ENCODE data around the gene MRPL10.

The MRPL10 gene

DNA sequence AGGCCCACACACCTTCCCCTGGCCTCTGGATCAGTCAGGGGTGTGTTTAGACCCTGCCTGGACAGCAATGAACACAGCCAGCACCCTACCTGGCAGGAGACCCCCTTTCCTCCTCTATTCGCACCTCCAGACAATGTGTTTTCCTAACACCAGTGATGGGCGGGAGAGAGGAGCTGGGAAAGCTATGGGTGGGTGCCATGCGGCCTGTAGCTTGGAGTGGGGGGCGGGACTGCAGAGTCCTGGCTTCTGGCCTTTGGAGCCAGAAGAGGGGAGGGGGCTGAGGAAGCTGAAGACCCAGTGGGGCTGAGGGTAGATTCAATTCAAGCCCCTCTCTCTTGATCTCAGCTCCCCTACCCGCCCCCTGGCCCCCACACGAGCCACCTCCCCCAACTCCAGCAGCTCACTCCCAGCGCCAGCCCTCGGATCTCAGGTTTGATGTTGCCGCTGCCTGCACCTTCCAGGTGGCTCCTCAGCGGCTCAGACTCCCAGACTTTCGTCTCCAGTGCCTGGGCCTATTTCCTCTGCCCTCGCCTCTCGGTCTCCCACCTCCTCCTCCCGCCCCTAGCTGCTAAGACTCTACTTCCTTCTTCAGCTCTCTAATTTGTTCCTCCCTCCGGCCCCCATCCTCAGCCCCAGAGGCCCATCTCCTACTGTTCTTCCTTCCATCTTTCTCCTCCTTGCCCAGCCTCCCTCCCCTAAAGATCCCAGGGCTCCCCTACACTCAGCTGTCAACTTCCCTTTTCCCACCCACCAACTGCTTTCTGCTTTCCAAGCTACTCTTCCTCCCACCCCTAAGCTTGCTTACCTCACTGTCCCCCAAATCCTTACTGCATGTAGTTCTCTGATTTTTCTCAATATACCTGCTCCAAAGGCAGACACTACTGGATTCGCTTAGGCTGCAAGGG is 26.5 kb upstream of the MRPL10 start:
- no peak for DNase-seq

DNA sequence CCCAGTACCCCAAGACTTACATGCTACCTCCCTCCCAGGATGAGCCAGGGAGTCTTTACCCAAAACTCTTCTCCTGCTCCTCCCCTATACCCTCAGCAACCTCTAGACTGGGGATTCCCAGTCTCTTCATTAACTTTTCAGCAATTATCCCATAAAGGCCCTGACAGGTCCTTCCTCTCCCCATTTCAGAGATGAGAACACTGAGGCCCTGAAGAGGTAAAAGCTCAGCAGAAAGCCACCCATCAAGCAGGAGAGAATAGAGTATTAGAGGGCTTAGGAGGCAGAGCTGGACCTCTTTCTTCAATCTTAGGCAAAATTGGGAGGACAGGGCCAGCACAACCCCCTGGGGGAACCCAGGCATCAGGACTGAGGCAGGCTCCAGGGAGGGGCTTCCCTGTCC is 25.5 kb upstream of the MRPL10 start:
- DNase-seq: no peak

GRCh38 chr17:47855737-47856136 is 24.4 kb upstream of the MRPL10 start:
- DNase-seq: no peak

GRCh38 chr17:47853616-47854015 is 22.3 kb upstream of the MRPL10 start:
- DNase-seq: no peak

GRCh38 chr17:47852113-47852949 is 21.0 kb upstream of the MRPL10 start:
- DNase-seq: no peak

- no peak for DNase-seq
Measured at GRCh38 chr17:47851764-47852112, 20.4 kb upstream of the MRPL10 start.

GRCh38 chr17:47850692-47851573 is 19.6 kb upstream of the MRPL10 start, which contains the start of gene SP6:
Gene SP6, minus strand, starts transcription at chr17:47851163. Its CDS starts 2,734 bp downstream, at chr17:47848429.
- DNase-seq: no peak

DNA sequence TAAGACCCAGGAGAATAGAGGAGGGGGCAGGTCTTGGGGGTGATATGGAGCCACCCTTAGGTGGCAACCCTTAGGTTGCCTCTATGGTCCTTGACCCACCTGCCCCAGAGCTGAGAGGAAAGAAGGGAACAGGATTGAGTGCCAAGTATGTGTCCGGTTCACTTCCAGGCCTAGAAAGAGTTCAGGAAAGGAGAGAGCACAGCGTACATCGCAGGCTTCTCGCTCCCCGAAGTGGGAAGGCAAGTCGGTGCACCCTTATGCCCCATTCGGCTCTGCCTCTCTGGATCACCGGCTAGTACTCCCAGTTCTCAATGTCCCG is 19.0 kb upstream of the MRPL10 start:
- no peak for DNase-seq

GRCh38 chr17:47848198-47848513 is 16.8 kb upstream of the MRPL10 start:
- DNase-seq: no peak

DNA sequence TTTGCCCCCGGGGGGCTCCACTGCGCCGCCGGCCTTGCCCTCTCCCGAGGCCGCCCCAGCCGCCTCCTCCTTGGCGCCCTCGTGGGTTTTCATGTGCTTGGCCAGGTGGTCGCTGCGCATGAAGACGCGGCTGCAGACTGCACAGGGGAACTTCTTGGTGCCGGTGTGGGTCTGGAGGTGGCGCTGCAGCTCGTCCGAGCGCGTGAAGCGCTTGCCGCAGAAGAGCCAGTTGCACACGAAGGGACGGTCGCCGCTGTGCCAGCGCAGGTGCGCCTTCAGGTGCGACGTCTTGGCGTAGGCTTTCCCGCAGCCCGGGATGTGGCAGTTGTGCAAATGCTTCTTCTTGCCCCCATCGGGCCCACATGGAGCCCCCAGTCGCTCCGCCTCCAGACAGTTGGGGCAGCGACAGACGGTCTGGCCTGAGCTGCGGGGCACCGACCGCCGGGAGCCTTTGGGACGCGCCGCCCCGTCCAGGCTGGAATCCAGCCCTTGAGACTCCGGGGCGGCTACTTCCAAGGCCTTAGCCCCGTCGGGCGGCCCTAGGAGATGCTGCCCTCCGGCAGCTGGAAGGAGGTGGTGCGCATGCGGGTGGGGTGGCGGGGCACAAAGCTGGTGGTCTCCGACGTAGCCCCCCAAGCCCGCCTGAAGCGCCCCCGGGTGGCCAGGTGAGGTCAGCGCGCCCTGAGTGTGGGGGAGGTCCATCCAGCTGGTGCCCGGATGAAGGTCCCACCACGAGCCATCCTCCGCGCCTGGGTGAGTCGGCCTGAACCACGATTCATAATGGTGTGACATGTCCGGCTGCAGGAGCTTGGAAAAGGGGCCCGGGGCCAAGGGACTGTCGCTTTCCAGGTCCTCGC is 16.2 kb upstream of the MRPL10 start:
- no peak for DNase-seq

- DNase-seq: no peak
Measured at GRCh38 chr17:47846716-47847340, 15.5 kb upstream of the MRPL10 start.

DNA sequence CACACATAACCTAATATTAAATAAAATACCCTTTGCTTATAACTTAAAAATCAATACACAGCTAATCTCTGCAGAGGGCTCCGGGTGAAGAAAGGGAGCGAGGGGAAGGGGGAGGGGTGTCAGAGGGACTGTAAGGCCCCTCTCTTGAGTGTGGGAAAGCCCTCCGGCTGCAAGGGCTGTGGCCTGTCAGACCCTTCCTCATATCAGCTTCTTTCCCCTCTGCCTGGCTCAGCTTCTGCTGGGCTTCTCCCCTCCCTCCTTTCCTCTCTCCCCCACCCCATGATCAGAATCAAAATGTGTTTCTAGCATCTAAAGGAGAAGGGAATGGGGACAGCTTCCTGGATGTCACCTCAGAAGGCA is 14.4 kb upstream of the MRPL10 start:
- DNase-seq: no peak

DNA sequence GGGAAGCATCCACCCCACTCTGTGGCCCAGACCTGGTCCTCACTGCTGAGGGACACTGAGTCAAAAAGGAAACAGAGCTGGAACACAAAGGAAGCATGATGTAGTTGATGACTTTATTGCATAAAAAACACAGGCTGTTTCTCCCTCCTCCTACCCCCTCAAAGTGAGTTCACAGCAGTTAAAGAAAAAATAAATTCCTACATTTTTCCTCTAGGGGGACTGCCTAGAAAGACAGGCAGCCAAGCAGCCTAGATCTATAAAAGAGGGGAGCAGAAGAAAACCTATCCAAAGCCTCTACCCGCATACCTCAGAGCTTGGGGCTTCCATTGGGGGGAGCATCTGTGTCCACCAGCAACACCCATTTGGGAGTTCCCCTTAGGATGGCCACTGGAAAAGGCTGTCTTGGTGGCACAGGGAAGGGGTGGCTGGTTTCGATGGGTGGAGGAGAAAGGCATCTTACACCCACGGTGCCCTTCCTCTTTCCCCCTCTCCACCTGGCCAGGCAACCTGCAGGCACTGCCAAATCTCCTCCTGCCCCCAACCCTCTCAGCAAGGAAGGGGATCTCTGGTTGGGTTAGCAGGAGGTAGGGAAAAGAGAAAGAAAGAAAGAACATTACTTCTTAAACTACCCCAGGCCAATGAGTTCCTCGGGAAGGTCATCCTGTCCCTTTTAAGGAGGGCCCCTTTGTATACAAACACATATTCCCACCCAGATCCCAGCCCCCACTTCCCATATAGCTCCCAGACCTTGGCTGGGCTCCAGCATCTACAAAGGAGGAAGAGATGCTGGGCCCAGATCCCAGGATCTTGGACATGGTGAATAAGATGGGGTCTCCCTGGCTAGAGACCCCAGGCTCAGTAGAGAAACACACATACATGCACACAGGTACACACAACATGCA is 13.7 kb upstream of the MRPL10 start:
- DNase-seq: no peak

GRCh38 chr17:47844227-47844626 is 12.9 kb upstream of the MRPL10 start:
- no peak for DNase-seq

DNA sequence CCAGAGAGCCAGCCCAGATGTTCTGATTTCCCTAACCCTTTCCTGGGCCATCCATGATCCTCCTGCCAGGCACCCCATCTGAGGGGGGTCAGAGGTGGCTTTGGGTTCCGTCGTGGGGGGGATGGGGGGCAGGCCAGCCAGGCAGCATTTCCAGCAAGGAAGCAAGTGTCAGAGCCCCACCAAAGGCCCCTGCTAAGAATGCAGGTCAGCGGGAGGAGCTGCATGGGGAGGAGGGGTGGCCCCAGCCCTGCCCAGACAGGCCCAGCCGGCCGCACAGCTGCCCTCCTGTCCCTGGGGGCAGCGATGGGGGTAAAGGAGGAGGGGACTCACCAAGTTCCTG is 12.0 kb upstream of the MRPL10 start:
- no peak for DNase-seq

GRCh38 chr17:47841488-47842291 is 10.3 kb upstream of the MRPL10 start:
- DNase-seq: no peak

GRCh38 chr17:47840742-47841487 is 9.6 kb upstream of the MRPL10 start, which contains the start of gene SCRN2:
Gene SCRN2, minus strand, starts transcription at chr17:47841273. Its CDS starts 430 bp downstream, at chr17:47840843.
- DNase-seq: peak; percentile 87

GRCh38 chr17:47840001-47840741 is 8.8 kb upstream of the MRPL10 start:
- no peak for DNase-seq
